Muscle of leg (tissue), 11 donors: Measurements from ENCODE around the gene MCCC2. TPM values are rescaled to one million over a fixed set of nuclear protein-coding genes. Genes with fewer than 3 reads are reported as not detected.
"Not testable (repeated sequence)": the region's sequence is repeated elsewhere in the genome, so short reads cannot be mapped to it uniquely, and the experiment has no call there.

Experiments used
- DNase-seq: peaks from one replicate; pipeline ENCODE4 v3.0.0; 2013
- H3K27ac ChIP-seq: one replicate; pipeline ENCODE4 v1.5.1; 2013; ENCODE audit warnings: mild to moderate bottlenecking, low read length, control low read depth
- H3K27me3 ChIP-seq: one replicate; pipeline ENCODE4 v1.6.1; 2013; ENCODE audit warnings: low read length; ENCODE audit not compliant: control insufficient read depth, insufficient read depth
- H3K36me3 ChIP-seq: one replicate; pipeline ENCODE4 v1.6.1; 2013; ENCODE audit warnings: low read length; ENCODE audit not compliant: control insufficient read depth, insufficient read depth
- H3K4me1 ChIP-seq: one replicate; pipeline ENCODE4 v1.6.1; 2013; ENCODE audit warnings: low read length; ENCODE audit not compliant: control insufficient read depth, insufficient read depth
- H3K4me3 ChIP-seq: one replicate; pipeline ENCODE4 v1.5.1; 2013; ENCODE audit warnings: low read length, control low read depth
- H3K9me3 ChIP-seq: replicated peaks from 2 replicates; pipeline ENCODE4 v1.6.1; 2013; ENCODE audit warnings: low read depth, low read length; ENCODE audit not compliant: control insufficient read depth
- WGBS: methylation state at CpG from one replicate; pipeline ENCODE4 v1.1.5; 2013; ENCODE audit warnings: missing lambda C conversion rate; ENCODE audit not compliant: insufficient coverage; 5-methylcytosine and 5-hydroxymethylcytosine counted together
- polyA plus RNA-seq, 8 donors: library from polyadenylated mRNA; unstranded; fragments of 120-200 nt; gene quantifications; one replicate each; pipeline versions ENCODE4 v1.2.1 to v1.2.3, GENCODE V29; 2013; ENCODE audit warnings: inconsistent platforms in 1 of 8, low replicate concordance in 1 of 8; ENCODE audit not compliant: insufficient read length in 8 of 8, insufficient read depth in 1 of 8
- total RNA-seq: library from RNA; stranded (reverse); fragments of 120-200 nt; gene quantifications from one replicate; pipeline ENCODE4 v1.2.4, GENCODE V29; 2013

MCCC2 gene
- total and polyA plus RNA-seq, 9 donors = 12.0 to 21.5 (median 15.6) TPM

DNA sequence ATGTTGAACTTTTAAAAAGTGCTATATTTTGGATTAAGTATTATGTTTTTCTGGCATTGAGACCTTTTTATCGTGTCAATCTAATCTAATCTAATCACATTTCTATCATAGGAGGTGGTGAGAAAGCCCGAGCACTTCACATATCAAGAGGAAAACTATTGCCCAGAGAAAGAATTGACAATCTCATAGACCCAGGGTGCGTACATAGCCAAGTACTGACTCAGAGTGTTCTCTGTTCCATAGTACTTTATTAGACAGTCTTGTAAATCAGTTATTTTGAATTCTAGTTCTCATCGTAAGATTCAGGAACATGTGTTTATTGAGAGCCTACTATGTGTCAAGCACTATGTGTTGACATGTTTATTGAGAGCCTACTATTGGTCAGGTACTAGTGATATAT, 9.0 kb downstream of the MCCC2 start:
- H3K9me3 ChIP-seq = no peaks in the 10 kb centered on the region
- DNase-seq = no peak
- H3K27me3 ChIP-seq = no peaks in the 10 kb centered on the region
- no peak overlapping the region for H3K4me3 ChIP-seq
- peaks cover 30% of the 10 kb centered on the region for H3K36me3 ChIP-seq
- H3K4me1 ChIP-seq = no peaks in the 10 kb centered on the region
- no CpG with 5 or more reads among the region's 4 CpGs for WGBS
- no peak overlapping the region for H3K27ac ChIP-seq

DNA sequence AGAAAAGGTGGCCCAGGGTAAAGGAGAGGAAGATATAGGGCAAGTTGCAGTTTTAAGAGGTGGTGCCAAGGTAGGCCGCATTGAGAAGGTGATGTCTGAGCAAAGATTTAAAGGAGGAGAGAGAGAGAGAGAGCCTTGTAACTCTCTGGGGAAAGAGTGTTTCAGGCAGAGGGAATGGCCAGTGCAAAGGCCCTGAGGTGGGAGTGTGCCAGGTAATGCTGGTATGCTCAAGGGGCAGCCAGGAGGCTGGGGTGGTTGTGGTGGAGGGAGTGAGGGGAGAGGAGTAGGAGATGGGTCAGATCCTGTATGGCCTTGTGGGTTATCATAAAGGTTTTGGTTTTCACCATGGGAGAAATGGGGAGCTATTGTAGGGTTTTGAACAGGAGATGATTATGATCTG, 9.9 kb downstream of the MCCC2 start:
- peaks cover 35% of the 10 kb centered on the region for H3K36me3 ChIP-seq
- no peak overlapping the region for H3K4me3 ChIP-seq
- no peaks in the 10 kb centered on the region for H3K27me3 ChIP-seq
- WGBS = 100% methylated on average over 1 of the region's 1 CpG
- no peak overlapping the region for H3K27ac ChIP-seq
- no peak for DNase-seq
- H3K9me3 ChIP-seq = no peaks in the 10 kb centered on the region
- H3K4me1 ChIP-seq = no peaks in the 10 kb centered on the region

DNA sequence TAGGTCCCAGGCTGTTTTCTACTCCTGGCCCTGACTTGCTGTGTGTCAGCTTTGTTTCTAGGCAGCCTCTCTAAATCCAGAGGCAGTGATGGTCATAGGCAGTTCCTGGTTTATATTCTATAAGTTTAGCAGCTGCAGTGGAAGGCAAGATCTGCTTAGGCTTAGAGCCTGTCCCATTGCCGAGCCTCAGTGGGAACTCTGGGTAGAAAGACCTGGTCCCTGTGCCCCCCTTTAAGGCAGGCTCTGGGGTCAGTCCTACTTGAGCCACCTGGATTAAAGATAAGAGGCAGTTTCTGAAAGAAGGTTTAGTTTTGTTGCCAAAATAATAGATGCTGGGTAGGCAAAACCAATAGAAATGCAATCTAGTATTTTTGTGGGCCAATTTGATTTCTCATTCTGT, 13.6 kb downstream of the MCCC2 start:
- no peak for DNase-seq
- Histone ChIP-seq H3K9me3 (no peaks in the 10 kb centered on the region), H3K36me3 (peaks cover 45% of the 10 kb centered on the region), H3K4me3 (no peak overlapping the region), H3K27ac (no peak overlapping the region), H3K4me1 (no peaks in the 10 kb centered on the region), H3K27me3 (no peaks in the 10 kb centered on the region)
- 78% methylated on average over 1 of the region's 1 CpG for WGBS

DNA sequence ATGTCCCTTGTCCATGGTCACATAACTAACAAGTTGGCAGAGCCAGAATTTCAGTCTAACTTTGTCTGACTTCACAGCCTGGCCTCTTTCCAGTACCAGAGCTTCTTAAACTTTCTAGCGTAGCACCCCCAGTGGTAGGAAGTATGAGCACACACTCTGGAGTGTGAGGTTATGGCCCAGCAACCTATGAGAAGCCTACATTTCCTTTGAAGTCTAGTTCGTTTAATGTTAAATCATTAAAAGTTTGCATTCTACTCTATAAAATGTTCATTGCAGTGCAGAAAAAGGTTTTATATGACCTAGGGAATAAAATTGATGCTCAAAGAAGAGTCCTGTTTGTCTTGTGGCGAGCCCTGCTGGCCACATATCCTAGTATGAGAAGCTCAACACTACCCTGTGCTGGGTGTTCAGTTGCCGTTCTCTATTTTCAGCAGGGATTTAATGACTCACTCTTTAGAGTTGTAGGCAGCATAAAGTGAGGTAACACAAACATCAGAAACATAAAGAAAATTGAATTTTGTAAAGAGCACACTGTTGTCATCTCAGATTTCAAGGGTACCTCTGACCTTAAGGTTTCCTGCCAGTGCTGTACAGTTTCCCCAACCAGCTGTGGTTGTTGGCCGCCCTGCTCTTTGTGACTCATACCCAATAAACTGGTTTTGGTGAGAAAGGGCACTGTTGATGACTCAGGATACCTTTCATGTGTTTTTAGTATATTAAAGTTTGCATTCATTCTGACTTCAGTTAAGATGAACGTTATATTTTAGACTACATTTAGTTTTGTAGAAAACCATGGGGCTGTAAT, 14.3 kb downstream of the MCCC2 start:
- Histone ChIP-seq H3K4me3 (no peak overlapping the region), H3K27me3 (no peaks in the 10 kb centered on the region), H3K4me1 (no peaks in the 10 kb centered on the region), H3K27ac (no peak overlapping the region), H3K9me3 (no peaks in the 10 kb centered on the region), H3K36me3 (peaks cover 45% of the 10 kb centered on the region)
- WGBS = no CpG with 5 or more reads among the region's 6 CpGs
- DNase-seq = peak; percentile 35

DNA sequence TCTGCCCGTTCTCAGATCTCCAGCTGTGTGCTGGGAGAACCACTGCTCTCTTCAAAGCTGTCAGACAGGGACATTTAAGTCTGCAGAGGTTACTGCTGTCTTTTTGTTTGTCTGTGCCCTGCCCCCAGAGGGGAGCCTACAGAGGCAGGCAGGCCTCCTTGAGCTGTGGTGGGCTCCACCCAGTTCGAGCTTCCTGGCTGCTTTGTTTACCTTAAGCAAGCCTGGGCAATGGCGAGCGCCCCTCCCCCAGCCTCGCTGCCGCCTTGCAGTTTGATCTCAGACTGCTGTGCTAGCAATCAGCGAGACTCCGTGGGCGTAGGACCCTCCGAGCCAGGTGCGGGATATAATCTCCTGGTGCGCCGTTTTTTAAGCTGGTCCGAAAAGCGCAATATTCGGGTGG, 22.8 kb downstream of the MCCC2 start:
- not testable (repeated sequence) for H3K27me3 ChIP-seq, DNase-seq, H3K4me3 ChIP-seq, H3K4me1 ChIP-seq, H3K36me3 ChIP-seq, H3K27ac ChIP-seq, H3K9me3 ChIP-seq
- WGBS = no CpG with 5 or more reads among the region's 16 CpGs

DNA sequence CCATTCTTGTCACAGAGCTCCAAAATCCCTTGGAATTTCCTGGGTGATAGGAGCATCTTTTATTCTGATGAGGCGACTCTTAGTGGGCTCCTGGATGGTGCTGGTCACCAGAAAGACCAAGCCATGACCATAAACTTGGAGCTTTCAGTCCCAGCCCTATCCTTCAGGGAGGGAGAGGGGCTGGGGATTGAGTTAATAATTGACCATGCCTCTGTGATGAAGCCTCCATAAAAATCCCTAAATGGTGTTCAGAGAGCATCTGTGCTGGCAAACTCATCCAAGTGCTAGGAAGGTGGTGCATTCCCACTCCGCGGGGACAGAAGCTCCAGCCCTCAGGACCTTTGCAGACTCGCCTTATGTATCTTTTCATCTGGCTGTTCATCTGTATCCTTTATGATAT, 28.7 kb downstream of the MCCC2 start:
- H3K27me3 ChIP-seq = no peaks in the 10 kb centered on the region
- no peaks in the 10 kb centered on the region for H3K4me1 ChIP-seq
- H3K27ac ChIP-seq = no peak overlapping the region
- H3K9me3 ChIP-seq = no peaks in the 10 kb centered on the region
- peaks cover 24% of the 10 kb centered on the region for H3K36me3 ChIP-seq
- H3K4me3 ChIP-seq = no peak overlapping the region
- DNase-seq = no peak
- 83% methylated on average over 2 of the region's 4 CpGs for WGBS

DNA sequence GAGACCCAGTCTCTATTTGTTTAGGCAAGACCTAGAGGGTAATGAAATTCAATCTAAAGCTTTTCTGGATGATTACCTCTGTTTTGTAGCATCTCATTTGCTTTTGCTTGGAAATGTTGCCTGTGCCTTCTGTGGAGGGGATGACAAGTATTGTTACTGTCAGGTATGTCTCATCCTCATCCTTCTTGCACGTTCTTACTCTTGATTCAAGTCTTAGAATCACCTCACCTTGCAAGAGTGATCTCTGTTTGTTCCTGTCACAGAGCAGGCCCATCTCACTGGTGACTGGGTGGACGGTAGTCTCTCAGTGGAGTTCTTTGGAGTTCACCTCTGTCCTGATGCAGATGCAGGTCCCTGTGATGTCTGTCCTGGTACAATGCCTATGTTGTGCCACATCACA, 33.5 kb downstream of the MCCC2 start:
- H3K9me3 ChIP-seq = no peaks in the 10 kb centered on the region
- H3K4me3 ChIP-seq = no peak overlapping the region
- no peak for DNase-seq
- no CpG with 5 or more reads among the region's 2 CpGs for WGBS
- H3K36me3 ChIP-seq = peaks cover 23% of the 10 kb centered on the region
- H3K27me3 ChIP-seq = no peaks in the 10 kb centered on the region
- H3K27ac ChIP-seq = no peak overlapping the region
- H3K4me1 ChIP-seq = no peaks in the 10 kb centered on the region

DNA sequence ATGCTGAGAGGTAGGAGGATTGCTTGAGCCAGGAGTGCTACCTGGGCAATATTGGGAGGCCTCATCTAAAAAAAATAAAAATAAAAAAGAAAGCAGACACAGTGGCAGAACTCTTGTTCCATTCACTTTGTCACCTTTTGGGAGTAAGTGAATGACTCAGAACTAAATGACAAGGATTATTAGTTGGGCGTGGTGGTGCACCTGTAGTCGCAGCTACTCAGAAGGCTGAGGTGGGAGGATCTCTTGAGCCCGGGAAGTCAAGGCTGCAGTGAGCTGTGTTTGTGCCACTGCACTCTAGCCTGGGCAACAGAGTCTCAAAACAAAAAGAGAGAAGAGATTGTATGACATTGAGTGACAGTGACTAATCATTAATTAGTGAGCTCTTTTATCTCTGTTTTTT, 34.1 kb downstream of the MCCC2 start:
- Histone ChIP-seq H3K27me3 (no peaks in the 10 kb centered on the region), H3K36me3 (peaks cover 17% of the 10 kb centered on the region), H3K9me3 (no peaks in the 10 kb centered on the region), H3K4me1 (no peaks in the 10 kb centered on the region), H3K27ac (no peak overlapping the region), H3K4me3 (no peak overlapping the region)
- 100% methylated on average over 2 of the region's 3 CpGs for WGBS
- DNase-seq = no peak

DNA sequence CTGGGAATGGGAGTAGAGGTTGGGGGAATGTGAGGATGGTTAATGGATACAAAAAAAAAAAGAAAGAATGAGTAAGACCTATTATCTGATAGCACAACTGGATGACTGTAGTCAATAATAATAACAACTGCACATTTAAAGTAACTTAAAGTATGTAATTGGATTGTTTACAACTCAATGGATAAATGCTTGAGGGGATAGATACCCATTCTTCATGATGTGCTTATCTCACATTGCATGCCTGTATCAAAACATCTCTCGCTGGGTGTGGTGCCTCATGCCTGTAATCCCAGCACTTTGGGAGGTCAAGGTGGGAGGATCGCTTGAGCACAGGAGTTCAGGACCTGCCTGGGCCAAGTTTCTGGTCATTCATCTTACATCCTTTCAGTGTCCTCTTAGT, 34.6 kb downstream of the MCCC2 start:
- H3K9me3 ChIP-seq = no peaks in the 10 kb centered on the region
- no peak overlapping the region for H3K27ac ChIP-seq
- H3K27me3 ChIP-seq = no peaks in the 10 kb centered on the region
- WGBS = no CpG with 5 or more reads among the region's 2 CpGs
- H3K4me1 ChIP-seq = no peaks in the 10 kb centered on the region
- DNase-seq = no peak
- H3K36me3 ChIP-seq = peaks cover 14% of the 10 kb centered on the region
- no peak overlapping the region for H3K4me3 ChIP-seq

DNA sequence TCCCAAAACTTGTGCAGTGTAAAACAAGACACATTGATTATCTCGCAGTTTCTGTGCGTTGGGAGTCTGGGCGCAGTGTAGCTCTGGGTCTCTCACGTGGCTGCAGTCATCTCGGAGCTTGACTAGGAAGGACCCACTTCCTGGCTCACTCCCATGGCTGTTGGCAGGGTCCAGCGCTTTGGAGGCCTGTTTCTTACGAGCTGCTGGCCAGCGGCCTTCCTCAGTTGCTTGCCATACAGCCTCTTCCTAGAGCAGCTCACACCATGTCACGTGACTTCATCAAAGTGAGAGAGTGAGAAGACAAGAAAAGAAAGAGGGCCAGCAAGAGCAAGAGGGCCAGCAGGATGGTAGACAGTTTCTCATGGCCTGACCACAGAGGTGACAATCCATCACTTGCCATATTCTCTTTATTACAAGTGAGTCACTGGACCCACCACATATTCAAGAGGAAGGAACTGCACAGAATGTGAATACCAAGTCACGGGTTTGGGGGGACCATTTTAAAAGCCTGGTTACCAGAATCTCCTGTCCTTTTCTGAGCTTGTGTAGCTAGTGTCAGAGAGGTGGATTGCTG, 36.2 kb downstream of the MCCC2 start:
- no peaks in the 10 kb centered on the region for H3K27me3 ChIP-seq
- WGBS = 92% methylated on average over 6 of the region's 10 CpGs
- no peak overlapping the region for H3K27ac ChIP-seq

More for the DNA sequence above, 36.2 kb downstream of the MCCC2 start:
- H3K9me3 ChIP-seq = no peaks in the 10 kb centered on the region
- DNase-seq = no peak
- no peak overlapping the region for H3K4me3 ChIP-seq
- peaks cover 10% of the 10 kb centered on the region for H3K36me3 ChIP-seq
- H3K4me1 ChIP-seq = no peaks in the 10 kb centered on the region
